AG09309 (cell line): ENCODE data around the gene DFFB.

Source experiments
- DNase-seq: peaks from one replicate; pipeline ENCODE4 v3.0.0-alpha.2; 2010; ENCODE audit warnings: low read depth
- H3K4me3 ChIP-seq: 2 replicates; pipeline ENCODE4 v1.5.1; 2011; ENCODE audit warnings: mild to moderate bottlenecking, low read depth, low read length, moderate library complexity; ENCODE audit not compliant: control insufficient read depth
- TF ChIP-seq, protein P1 (sequence below): IDR thresholded peaks from 2 replicates; pipeline ENCODE4 v1.5.1; 2011; ENCODE audit warnings: mild to moderate bottlenecking, low read depth, low read length, inconsistent platforms; ENCODE audit not compliant: insufficient read depth, control insufficient read depth; ENCODE audit errors: missing control alignments

Gene DFFB

DNA sequence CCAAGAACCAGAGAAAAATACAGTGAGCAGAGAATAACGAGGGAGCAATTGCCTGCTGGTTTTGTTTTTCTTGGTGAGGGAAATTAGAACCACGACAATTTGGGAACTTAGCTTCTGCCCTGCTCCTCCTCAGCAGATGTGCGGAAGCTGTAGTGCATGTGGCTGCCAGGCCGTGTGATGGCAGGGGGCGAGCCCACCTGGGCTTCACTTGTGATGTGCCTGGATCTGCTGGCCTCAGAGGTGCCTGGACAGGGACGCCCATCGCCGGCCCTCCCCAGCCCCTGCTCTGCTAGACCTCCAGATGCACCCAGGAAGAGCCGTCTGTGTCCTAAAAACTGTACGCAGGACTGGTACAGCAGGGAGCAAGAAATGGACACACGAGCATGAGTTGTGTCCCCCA lies 71.3 kb downstream of the DFFB start:
- no peak overlapping the region for H3K4me3 ChIP-seq
- no peak for DNase-seq
- TF ChIP-seq, protein P1, sequence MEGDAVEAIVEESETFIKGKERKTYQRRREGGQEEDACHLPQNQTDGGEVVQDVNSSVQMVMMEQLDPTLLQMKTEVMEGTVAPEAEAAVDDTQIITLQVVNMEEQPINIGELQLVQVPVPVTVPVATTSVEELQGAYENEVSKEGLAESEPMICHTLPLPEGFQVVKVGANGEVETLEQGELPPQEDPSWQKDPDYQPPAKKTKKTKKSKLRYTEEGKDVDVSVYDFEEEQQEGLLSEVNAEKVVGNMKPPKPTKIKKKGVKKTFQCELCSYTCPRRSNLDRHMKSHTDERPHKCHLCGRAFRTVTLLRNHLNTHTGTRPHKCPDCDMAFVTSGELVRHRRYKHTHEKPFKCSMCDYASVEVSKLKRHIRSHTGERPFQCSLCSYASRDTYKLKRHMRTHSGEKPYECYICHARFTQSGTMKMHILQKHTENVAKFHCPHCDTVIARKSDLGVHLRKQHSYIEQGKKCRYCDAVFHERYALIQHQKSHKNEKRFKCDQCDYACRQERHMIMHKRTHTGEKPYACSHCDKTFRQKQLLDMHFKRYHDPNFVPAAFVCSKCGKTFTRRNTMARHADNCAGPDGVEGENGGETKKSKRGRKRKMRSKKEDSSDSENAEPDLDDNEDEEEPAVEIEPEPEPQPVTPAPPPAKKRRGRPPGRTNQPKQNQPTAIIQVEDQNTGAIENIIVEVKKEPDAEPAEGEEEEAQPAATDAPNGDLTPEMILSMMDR: no peak

- TF ChIP-seq, protein P1: no peak
- DNase-seq: no peak
- H3K4me3 ChIP-seq: no peak overlapping the region
Measured at GRCh38 chr1:3929126-3929525, 71.8 kb downstream of the DFFB start.

GRCh38 chr1:3930301-3931006 lies 73.2 kb downstream of the DFFB start:
- TF ChIP-seq, protein P1: no peak
- no peak overlapping the region for H3K4me3 ChIP-seq
- no peak for DNase-seq

GRCh38 chr1:3931007-3931912 lies 74.0 kb downstream of the DFFB start:
- no peak for DNase-seq
- no peak overlapping the region for H3K4me3 ChIP-seq
- TF ChIP-seq, protein P1: no peak

DNA sequence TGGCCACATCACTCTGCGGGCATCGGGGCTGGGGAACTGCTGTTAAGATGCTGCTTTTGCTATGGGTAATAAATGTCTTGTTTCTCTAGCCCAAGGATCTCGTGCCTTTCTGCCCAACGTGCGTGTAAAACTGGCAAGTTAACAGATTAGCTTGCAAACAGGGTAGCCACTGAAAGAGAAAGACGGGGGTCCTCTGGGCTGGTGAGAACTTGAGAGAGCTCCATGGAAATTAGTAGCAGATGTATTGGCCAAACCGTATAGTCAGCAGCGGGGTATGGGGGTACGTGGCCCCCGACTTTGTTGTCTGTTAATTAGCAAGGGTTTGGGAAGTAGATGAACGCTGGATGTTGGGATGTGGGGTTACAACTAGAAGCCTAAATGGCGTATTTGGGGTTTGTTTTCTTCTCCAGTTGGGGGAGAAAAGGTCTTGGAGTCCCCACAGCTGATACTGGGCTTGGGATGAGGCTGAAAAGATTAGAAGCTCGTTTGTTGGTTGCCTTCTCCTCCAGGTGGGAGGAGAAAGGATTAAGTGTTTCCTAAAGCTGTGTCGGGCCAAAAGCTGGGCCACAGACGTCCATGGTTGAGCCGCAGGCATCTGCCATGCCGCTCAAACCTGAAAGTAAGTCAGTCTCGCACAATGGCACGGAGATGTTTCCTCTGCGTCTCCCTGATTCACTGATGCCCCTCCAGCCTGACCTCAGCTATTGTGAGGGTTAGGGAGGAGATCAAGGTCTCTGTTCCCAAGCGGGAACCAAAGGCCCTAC lies 75.1 kb downstream of the DFFB start:
- H3K4me3 ChIP-seq: no peak overlapping the region
- TF ChIP-seq, protein P1: no peak
- DNase-seq: no peak
